HEK293 (cell line): ENCODE data around the gene RAB1A.

ENCODE experiments used
- GFI1B ChIP-seq: fragments of 450-650 bp; formaldehyde crosslinking; IDR thresholded peaks from 2 replicates; pipeline ENCODE4 v1.5.1; 2016; ENCODE audit warnings: missing biosample characterization, missing genetic modification characterization
- GLI4 ChIP-seq: fragments of 450-650 bp; formaldehyde crosslinking; IDR thresholded peaks from 2 replicates; pipeline ENCODE4 v1.5.1; 2016; ENCODE audit warnings: missing biosample characterization, missing genetic modification characterization
- IKZF3 ChIP-seq: fragments of 450-650 bp; IDR thresholded peaks from 2 replicates; pipeline ENCODE4 v1.5.0; 2018; ENCODE audit warnings: missing biosample characterization, mild to moderate bottlenecking, missing genetic modification characterization, moderate library complexity
- SCRT2 ChIP-seq: fragments of 450-650 bp; formaldehyde crosslinking; IDR thresholded peaks from 2 replicates; pipeline ENCODE4 v1.5.1; 2016; ENCODE audit warnings: missing biosample characterization, missing genetic modification characterization
- SP3 ChIP-seq: fragments of 450-650 bp; formaldehyde crosslinking; IDR thresholded peaks from 2 replicates; pipeline ENCODE4 v1.5.1; 2016; ENCODE audit warnings: missing biosample characterization, missing genetic modification characterization
- ZBTB17 ChIP-seq: fragments of 450-650 bp; formaldehyde crosslinking; IDR thresholded peaks from 2 replicates; pipeline ENCODE4 v1.5.1; 2016; ENCODE audit warnings: missing biosample characterization, missing genetic modification characterization
- ZBTB7A ChIP-seq: fragments of 450-650 bp; formaldehyde crosslinking; IDR thresholded peaks from 2 replicates; pipeline ENCODE4 v1.5.1; 2016; ENCODE audit warnings: low read depth, missing biosample characterization, missing genetic modification characterization
- ZBTB8A ChIP-seq: fragments of 450-650 bp; formaldehyde crosslinking; IDR thresholded peaks from 2 replicates; pipeline ENCODE4 v1.5.1; 2016; ENCODE audit warnings: missing biosample characterization, missing genetic modification characterization
- ZNF114 ChIP-seq: fragments of 450-650 bp; formaldehyde crosslinking; IDR thresholded peaks from 2 replicates; pipeline ENCODE4 v1.5.0; 2017; ENCODE audit warnings: missing biosample characterization, missing genetic modification characterization
- ZNF155 ChIP-seq: fragments of 450-650 bp; formaldehyde crosslinking; IDR thresholded peaks from 2 replicates; pipeline ENCODE4 v1.5.1; 2016; ENCODE audit warnings: missing biosample characterization, missing genetic modification characterization
- ZNF16 ChIP-seq: fragments of 450-650 bp; formaldehyde crosslinking; IDR thresholded peaks from 2 replicates; pipeline ENCODE4 v1.5.1; 2016; ENCODE audit warnings: low read depth, missing biosample characterization, missing genetic modification characterization
- ZNF184 ChIP-seq: fragments of 450-650 bp; IDR thresholded peaks from 2 replicates; pipeline ENCODE4 v1.5.1; 2018; ENCODE audit warnings: missing biosample characterization, mild to moderate bottlenecking, missing genetic modification characterization
- ZNF2 ChIP-seq: fragments of 450-650 bp; formaldehyde crosslinking; IDR thresholded peaks from 2 replicates; pipeline ENCODE4 v1.5.1; 2016; ENCODE audit warnings: missing biosample characterization, missing genetic modification characterization
- ZNF221 ChIP-seq: fragments of 450-650 bp; formaldehyde crosslinking; IDR thresholded peaks from 2 replicates; pipeline ENCODE4 v1.5.1; 2017; ENCODE audit warnings: missing biosample characterization, missing genetic modification characterization, borderline replicate concordance
- ZNF280C ChIP-seq: fragments of 450-650 bp; formaldehyde crosslinking; IDR thresholded peaks from 2 replicates; pipeline ENCODE4 v1.5.1; 2016; ENCODE audit warnings: missing biosample characterization, missing genetic modification characterization
- ZNF302 ChIP-seq: fragments of 450-650 bp; formaldehyde crosslinking; IDR thresholded peaks from 2 replicates; pipeline ENCODE4 v1.5.1; 2016; ENCODE audit warnings: missing biosample characterization, missing genetic modification characterization, low read depth
- ZNF324 ChIP-seq: fragments of 450-650 bp; formaldehyde crosslinking; IDR thresholded peaks from 2 replicates; pipeline ENCODE4 v1.5.1; 2016; ENCODE audit warnings: missing biosample characterization, missing genetic modification characterization
- ZNF354C ChIP-seq: fragments of 450-650 bp; formaldehyde crosslinking; IDR thresholded peaks from 2 replicates; pipeline ENCODE4 v1.5.1; 2016; ENCODE audit warnings: missing biosample characterization, missing genetic modification characterization, low read depth, borderline replicate concordance
- ZNF394 ChIP-seq: fragments of 450-650 bp; formaldehyde crosslinking; IDR thresholded peaks from 2 replicates; pipeline ENCODE4 v1.5.1; 2016; ENCODE audit warnings: missing biosample characterization, missing genetic modification characterization, mild to moderate bottlenecking, moderate library complexity, borderline replicate concordance
- ZNF521 ChIP-seq: fragments of 450-650 bp; formaldehyde crosslinking; IDR thresholded peaks from 2 replicates; pipeline ENCODE4 v1.5.1; 2017; ENCODE audit warnings: missing biosample characterization, mild to moderate bottlenecking, missing genetic modification characterization
- ZNF610 ChIP-seq: fragments of 450-650 bp; formaldehyde crosslinking; IDR thresholded peaks from 2 replicates; pipeline ENCODE4 v1.5.1; 2016; ENCODE audit warnings: missing biosample characterization, missing genetic modification characterization, borderline replicate concordance
- ZNF692 ChIP-seq: fragments of 450-650 bp; formaldehyde crosslinking; IDR thresholded peaks from 2 replicates; pipeline ENCODE4 v1.5.1; 2016; ENCODE audit warnings: missing biosample characterization, missing genetic modification characterization
- ZNF76 ChIP-seq: fragments of 450-650 bp; formaldehyde crosslinking; IDR thresholded peaks from 2 replicates; pipeline ENCODE4; 2016; ENCODE audit warnings: low read depth, missing biosample characterization, missing genetic modification characterization, borderline replicate concordance
- ZSCAN16 ChIP-seq: fragments of 450-650 bp; formaldehyde crosslinking; IDR thresholded peaks from 2 replicates; pipeline ENCODE4 v1.5.1; 2016; ENCODE audit warnings: missing biosample characterization, missing genetic modification characterization
- ZSCAN30 ChIP-seq: fragments of 450-650 bp; IDR thresholded peaks from 2 replicates; pipeline ENCODE4 v1.5.1; 2018; ENCODE audit warnings: missing biosample characterization, mild to moderate bottlenecking, missing genetic modification characterization, moderate library complexity
- TF ChIP-seq, protein P1 (sequence below): fragments of 450-650 bp; formaldehyde crosslinking; IDR thresholded peaks from 2 replicates; pipeline ENCODE4 v1.5.1; 2016; ENCODE audit warnings: missing biosample characterization, missing genetic modification characterization
- TF ChIP-seq, protein P2 (sequence below): fragments of 450-650 bp; formaldehyde crosslinking; IDR thresholded peaks from 2 replicates; pipeline ENCODE4 v1.5.1; 2016; ENCODE audit warnings: missing biosample characterization, missing genetic modification characterization
- TF ChIP-seq, protein P3 (sequence below): fragments of 450-650 bp; formaldehyde crosslinking; IDR thresholded peaks from 2 replicates; pipeline ENCODE4 v1.5.1; 2016; ENCODE audit warnings: missing biosample characterization, missing genetic modification characterization
- TF ChIP-seq, protein P4 (sequence below): fragments of 450-650 bp; formaldehyde crosslinking; IDR thresholded peaks from 2 replicates; pipeline ENCODE4 v1.5.1; 2016; ENCODE audit warnings: missing biosample characterization, missing genetic modification characterization

The RAB1A gene

GRCh38 chr2:65049010-65049639 is 80.8 kb downstream of the RAB1A start (continued):
- no peak for TF ChIP-seq ZNF324 (tag by site-specific recombination)
- peak; percentile 94 for TF ChIP-seq ZBTB17 (tag by site-specific recombination)
- no peak for TF ChIP-seq GLI4
- peak; percentile 43; the same call in 1 of the 2 replicates for TF ChIP-seq IKZF3 (tag by site-specific recombination)
- TF ChIP-seq ZSCAN30 (tag by site-specific recombination) = no peak
- TF ChIP-seq ZNF2 (tag by site-specific recombination) = no peak
- no peak for TF ChIP-seq ZSCAN16 (tag by site-specific recombination)
- TF ChIP-seq ZNF394 (tag by site-specific recombination) = no peak; the same call in 1 of the 2 replicates
- TF ChIP-seq, protein P1, sequence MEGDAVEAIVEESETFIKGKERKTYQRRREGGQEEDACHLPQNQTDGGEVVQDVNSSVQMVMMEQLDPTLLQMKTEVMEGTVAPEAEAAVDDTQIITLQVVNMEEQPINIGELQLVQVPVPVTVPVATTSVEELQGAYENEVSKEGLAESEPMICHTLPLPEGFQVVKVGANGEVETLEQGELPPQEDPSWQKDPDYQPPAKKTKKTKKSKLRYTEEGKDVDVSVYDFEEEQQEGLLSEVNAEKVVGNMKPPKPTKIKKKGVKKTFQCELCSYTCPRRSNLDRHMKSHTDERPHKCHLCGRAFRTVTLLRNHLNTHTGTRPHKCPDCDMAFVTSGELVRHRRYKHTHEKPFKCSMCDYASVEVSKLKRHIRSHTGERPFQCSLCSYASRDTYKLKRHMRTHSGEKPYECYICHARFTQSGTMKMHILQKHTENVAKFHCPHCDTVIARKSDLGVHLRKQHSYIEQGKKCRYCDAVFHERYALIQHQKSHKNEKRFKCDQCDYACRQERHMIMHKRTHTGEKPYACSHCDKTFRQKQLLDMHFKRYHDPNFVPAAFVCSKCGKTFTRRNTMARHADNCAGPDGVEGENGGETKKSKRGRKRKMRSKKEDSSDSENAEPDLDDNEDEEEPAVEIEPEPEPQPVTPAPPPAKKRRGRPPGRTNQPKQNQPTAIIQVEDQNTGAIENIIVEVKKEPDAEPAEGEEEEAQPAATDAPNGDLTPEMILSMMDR (tag by site-specific recombination) = no peak
- no peak for TF ChIP-seq ZNF521 (tag by site-specific recombination)
- 0 out of 2 replicates have a peak, but pooled peaks have one; percentile 23 for TF ChIP-seq SP3
- no peak for TF ChIP-seq ZNF155
- TF ChIP-seq, protein P2, sequence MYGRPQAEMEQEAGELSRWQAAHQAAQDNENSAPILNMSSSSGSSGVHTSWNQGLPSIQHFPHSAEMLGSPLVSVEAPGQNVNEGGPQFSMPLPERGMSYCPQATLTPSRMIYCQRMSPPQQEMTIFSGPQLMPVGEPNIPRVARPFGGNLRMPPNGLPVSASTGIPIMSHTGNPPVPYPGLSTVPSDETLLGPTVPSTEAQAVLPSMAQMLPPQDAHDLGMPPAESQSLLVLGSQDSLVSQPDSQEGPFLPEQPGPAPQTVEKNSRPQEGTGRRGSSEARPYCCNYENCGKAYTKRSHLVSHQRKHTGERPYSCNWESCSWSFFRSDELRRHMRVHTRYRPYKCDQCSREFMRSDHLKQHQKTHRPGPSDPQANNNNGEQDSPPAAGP (tag by site-specific recombination) = no peak
- TF ChIP-seq ZNF184 (tag by site-specific recombination) = peak; percentile 44; the same call in 1 of the 2 replicates
- TF ChIP-seq, protein P3, sequence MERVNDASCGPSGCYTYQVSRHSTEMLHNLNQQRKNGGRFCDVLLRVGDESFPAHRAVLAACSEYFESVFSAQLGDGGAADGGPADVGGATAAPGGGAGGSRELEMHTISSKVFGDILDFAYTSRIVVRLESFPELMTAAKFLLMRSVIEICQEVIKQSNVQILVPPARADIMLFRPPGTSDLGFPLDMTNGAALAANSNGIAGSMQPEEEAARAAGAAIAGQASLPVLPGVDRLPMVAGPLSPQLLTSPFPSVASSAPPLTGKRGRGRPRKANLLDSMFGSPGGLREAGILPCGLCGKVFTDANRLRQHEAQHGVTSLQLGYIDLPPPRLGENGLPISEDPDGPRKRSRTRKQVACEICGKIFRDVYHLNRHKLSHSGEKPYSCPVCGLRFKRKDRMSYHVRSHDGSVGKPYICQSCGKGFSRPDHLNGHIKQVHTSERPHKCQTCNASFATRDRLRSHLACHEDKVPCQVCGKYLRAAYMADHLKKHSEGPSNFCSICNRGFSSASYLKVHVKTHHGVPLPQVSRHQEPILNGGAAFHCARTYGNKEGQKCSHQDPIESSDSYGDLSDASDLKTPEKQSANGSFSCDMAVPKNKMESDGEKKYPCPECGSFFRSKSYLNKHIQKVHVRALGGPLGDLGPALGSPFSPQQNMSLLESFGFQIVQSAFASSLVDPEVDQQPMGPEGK = 0 out of 2 replicates have a peak, but pooled peaks have one; percentile 15
- TF ChIP-seq ZNF16 (tag by site-specific recombination) = no peak
- TF ChIP-seq GFI1B = no peak
- peak; percentile 59; the same call in 1 of the 2 replicates for TF ChIP-seq ZNF692 (tag by site-specific recombination)
- TF ChIP-seq, protein P4, sequence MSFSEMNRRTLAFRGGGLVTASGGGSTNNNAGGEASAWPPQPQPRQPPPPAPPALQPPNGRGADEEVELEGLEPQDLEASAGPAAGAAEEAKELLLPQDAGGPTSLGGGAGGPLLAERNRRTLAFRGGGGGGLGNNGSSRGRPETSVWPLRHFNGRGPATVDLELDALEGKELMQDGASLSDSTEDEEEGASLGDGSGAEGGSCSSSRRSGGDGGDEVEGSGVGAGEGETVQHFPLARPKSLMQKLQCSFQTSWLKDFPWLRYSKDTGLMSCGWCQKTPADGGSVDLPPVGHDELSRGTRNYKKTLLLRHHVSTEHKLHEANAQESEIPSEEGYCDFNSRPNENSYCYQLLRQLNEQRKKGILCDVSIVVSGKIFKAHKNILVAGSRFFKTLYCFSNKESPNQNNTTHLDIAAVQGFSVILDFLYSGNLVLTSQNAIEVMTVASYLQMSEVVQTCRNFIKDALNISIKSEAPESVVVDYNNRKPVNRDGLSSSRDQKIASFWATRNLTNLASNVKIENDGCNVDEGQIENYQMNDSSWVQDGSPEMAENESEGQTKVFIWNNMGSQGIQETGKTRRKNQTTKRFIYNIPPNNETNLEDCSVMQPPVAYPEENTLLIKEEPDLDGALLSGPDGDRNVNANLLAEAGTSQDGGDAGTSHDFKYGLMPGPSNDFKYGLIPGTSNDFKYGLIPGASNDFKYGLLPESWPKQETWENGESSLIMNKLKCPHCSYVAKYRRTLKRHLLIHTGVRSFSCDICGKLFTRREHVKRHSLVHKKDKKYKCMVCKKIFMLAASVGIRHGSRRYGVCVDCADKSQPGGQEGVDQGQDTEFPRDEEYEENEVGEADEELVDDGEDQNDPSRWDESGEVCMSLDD (tag by site-specific recombination) = no peak
- TF ChIP-seq ZNF610 (tag by site-specific recombination) = no peak
- TF ChIP-seq ZBTB7A (tag by site-specific recombination) = no peak
- no peak for TF ChIP-seq ZNF221 (tag by site-specific recombination)
- no peak for TF ChIP-seq ZBTB8A (tag by site-specific recombination)
- peak; percentile 96 for TF ChIP-seq SCRT2 (tag by site-specific recombination)
- TF ChIP-seq ZNF114 (tag by site-specific recombination) = no peak
- TF ChIP-seq ZNF280C (tag by site-specific recombination) = no peak
- no peak for TF ChIP-seq ZNF354C (tag by site-specific recombination)
- TF ChIP-seq ZNF76 = peak; percentile 24; the same call in 1 of the 2 replicates
- no peak for TF ChIP-seq ZNF302
